Smooth muscle cell (in vitro differentiated cells): ENCODE results near the gene OTP. TPM values are rescaled to one million over a fixed set of nuclear protein-coding genes. Genes with fewer than 3 reads are reported as not detected.

Experiments used
- DNase-seq: peaks from one replicate; lab custom pipeline; 2025; ENCODE audit not compliant: unreplicated experiment; lab: John Stamatoyannopoulos, UW
- H2AFZ ChIP-seq: fragments of 200-600 bp; sonication (generic); 2 replicates; pipeline ENCODE4 v1.6.0; 2016; ENCODE audit warnings: antibody characterized with exemption, low read depth, mild to moderate bottlenecking
- H3F3A ChIP-seq: fragments of 200-600 bp; sonication (generic); 2 replicates; pipeline ENCODE4 v1.6.0; 2017; ENCODE audit warnings: antibody characterized with exemption, low read depth
- H3K27ac ChIP-seq: fragments of 200-600 bp; sonication (generic); 2 replicates; pipeline ENCODE4 v1.5.1; 2016; ENCODE audit warnings: low read depth, mild to moderate bottlenecking
- H3K27me3 ChIP-seq: fragments of 200-600 bp; sonication (generic); 2 replicates; pipeline ENCODE4 v1.6.1; 2016; ENCODE audit warnings: low read depth, mild to moderate bottlenecking
- H3K36me3 ChIP-seq: fragments of 200-600 bp; sonication (generic); 2 replicates; pipeline ENCODE4 v1.5.1; 2016; ENCODE audit warnings: low read depth
- H3K4me1 ChIP-seq: fragments of 200-600 bp; sonication (generic); 2 replicates; pipeline ENCODE4 v1.5.1; 2016; ENCODE audit warnings: low read depth
- H3K4me2 ChIP-seq: fragments of 200-600 bp; sonication (generic); 2 replicates; pipeline ENCODE4 v1.6.0; 2016; ENCODE audit warnings: mild to moderate bottlenecking
- H3K4me3 ChIP-seq: fragments of 200-600 bp; sonication (generic); 2 replicates; pipeline ENCODE4 v1.5.1; 2016; ENCODE audit warnings: mild to moderate bottlenecking
- H3K79me2 ChIP-seq: fragments of 200-600 bp; sonication (generic); 2 replicates; pipeline ENCODE4 v1.6.0; 2016; ENCODE audit warnings: low read depth, mild to moderate bottlenecking
- H3K9ac ChIP-seq: fragments of 200-600 bp; sonication (generic); 2 replicates; pipeline ENCODE4 v1.6.0; 2016; ENCODE audit warnings: low read depth
- H3K9me3 ChIP-seq: fragments of 200-600 bp; sonication (generic); replicated peaks from 2 replicates; pipeline ENCODE4 v1.5.1; 2016; ENCODE audit warnings: low read depth
- H4K20me1 ChIP-seq: fragments of 200-600 bp; sonication (generic); 2 replicates; pipeline ENCODE4 v1.6.0; 2016; ENCODE audit warnings: low read depth
- CTCF ChIP-seq: fragments of 200-600 bp; sonication (generic); IDR thresholded peaks from 2 replicates; pipeline ENCODE4 v1.5.1; 2017; ENCODE audit warnings: borderline replicate concordance, mild to moderate bottlenecking, antibody characterized with exemption; ENCODE audit not compliant: insufficient read depth, poor library complexity, severe bottlenecking
- WGBS: methylation state at CpG from one replicate; pipeline ENCODE4 v1.1.7; 2016; ENCODE audit warnings: low lambda C conversion rate; 5-methylcytosine and 5-hydroxymethylcytosine counted together
- polyA plus RNA-seq: library from polyadenylated mRNA; unstranded; fragments of >200 nt; fragmentation: Nextera tagmentation; extraction: Ambion mirVana; gene quantifications from 2 replicates; pipeline ENCODE4 v1.2.1, GENCODE V29; 2016
- total RNA-seq: library from RNA; depleted of rRNA; stranded (reverse); fragments of >200 nt; gene quantifications from 2 replicates; pipeline ENCODE4 v1.2.3, GENCODE V29; 2014

OTP gene
- total and polyA plus RNA-seq, 2 experiments from 2014 or later = not detected

DNA sequence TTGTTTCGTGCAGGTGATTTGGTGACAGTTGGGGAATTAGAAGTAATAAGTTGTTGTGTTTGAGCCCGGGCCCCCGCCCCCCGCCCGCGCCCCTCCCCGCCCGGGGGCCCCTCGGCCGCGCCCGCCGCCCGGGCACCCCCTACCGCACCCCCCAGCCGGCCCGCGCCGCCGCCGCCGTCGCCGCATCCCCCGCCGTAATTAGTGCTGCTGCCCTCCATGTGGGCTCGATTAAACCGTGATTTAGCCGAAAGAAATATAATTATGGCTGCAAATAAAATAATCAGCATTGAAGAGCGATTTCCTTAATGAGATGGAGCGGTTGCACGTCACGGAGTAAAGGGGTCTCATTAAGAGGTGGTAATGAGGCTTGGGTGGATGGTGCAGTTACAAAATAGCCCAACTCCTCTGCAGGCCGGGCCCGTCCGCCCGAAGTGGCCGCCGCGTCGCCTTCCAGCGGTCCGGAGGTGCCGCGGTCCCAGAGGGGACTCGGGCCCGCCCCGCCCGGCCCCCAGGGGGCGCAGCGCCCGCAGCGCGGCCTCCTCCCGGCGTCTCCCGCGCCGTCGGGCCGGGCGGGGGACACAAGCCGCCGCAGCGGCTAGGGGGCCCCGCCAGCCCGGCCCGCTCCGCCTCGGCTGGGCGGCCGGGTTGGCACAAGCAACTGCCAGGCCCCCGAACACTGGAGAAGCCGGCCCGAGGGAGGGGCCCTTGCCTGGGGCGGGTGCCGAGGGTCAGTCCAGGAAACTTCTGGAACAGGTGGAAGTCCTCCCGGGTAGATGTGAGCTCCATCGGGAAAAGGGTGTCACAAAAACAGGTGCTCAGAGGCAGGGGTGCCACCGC is 6.9 kb upstream of the OTP start:
- H3K9me3 ChIP-seq = no peaks in the 10 kb centered on the region
- H3K27ac ChIP-seq = no peak overlapping the region
- H3K27me3 ChIP-seq = peaks cover 100% of the 10 kb centered on the region
- peaks cover 23% of the 10 kb centered on the region for H3K4me1 ChIP-seq
- H3K4me2 ChIP-seq = peak overlapping the region; percentile 91
- H3F3A ChIP-seq = no peaks in the 10 kb centered on the region
- DNase-seq = no peak
- H3K4me3 ChIP-seq = peak overlapping the region; percentile 46
- H2AFZ ChIP-seq = no peak overlapping the region
- no peak overlapping the region for H3K9ac ChIP-seq
- 1% methylated on average over 54 of the region's 80 CpGs for WGBS
- no peaks in the 10 kb centered on the region for H3K36me3 ChIP-seq
- no peaks in the 10 kb centered on the region for H3K79me2 ChIP-seq
- TF ChIP-seq CTCF = peak; percentile 59
- H4K20me1 ChIP-seq = no peaks in the 10 kb centered on the region

DNA sequence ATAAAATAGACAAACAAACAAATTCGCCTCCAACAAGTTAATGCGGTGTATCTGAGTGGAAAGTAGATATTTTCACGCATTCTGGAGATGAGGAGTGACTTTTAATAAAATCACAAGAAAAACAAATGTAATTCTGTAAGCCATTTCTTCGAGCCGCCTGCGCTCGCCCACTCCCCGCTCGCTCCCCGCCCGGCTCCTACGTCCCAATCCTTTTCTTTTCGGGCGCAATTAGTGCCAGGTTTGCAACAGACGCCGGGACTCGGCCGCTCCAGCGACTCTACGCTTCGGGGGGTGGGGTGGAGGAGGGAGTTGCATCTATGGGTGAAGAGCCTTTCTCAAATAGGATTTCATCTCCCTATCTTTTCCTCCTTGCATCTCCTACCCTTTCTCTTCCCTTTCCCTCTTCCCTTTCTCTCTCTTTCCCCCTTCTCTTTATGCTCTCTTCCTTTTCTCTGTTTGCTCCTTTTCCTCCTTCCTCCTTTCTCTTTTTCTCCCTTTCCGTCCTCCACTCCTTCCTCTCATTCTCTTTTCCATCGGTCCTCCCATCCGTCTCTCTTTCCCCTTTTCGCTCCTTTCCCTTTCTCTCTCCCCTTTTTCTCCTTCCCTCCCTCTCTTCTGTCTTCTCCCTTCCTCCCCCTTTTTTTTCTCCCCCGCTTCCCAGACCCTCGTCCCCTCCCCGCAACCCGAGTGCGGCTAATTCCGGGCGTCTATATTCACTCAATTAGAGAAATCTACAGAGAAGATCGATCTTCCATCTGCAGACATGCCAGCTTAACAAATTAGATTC is 6.1 kb upstream of the OTP start:
- Histone ChIP-seq H2AFZ (no peak overlapping the region), H3K79me2 (no peaks in the 10 kb centered on the region), H3K9me3 (no peaks in the 10 kb centered on the region), H3K4me1 (peaks cover 23% of the 10 kb centered on the region), H3F3A (no peaks in the 10 kb centered on the region), H4K20me1 (no peaks in the 10 kb centered on the region), H3K36me3 (no peaks in the 10 kb centered on the region), H3K4me2 (peak overlapping the region; percentile 91), H3K27ac (no peak overlapping the region), H3K27me3 (peaks cover 100% of the 10 kb centered on the region), H3K4me3 (peak overlapping the region; percentile 29), H3K9ac (no peak overlapping the region)
- no peak for TF ChIP-seq CTCF
- 3% methylated on average over 33 of the region's 33 CpGs for WGBS
- DNase-seq = no peak

GRCh38 chr5:77643654-77644370 is 5.3 kb upstream of the OTP start:
- peaks cover 100% of the 10 kb centered on the region for H3K27me3 ChIP-seq
- TF ChIP-seq CTCF = no peak
- H3K36me3 ChIP-seq = no peaks in the 10 kb centered on the region
- DNase-seq = no peak
- H3F3A ChIP-seq = no peaks in the 10 kb centered on the region
- WGBS = 4% methylated on average over 28 of the region's 28 CpGs
- peak overlapping the region; percentile 91 for H3K4me2 ChIP-seq
- H4K20me1 ChIP-seq = no peaks in the 10 kb centered on the region
- no peak overlapping the region for H2AFZ ChIP-seq
- no peak overlapping the region for H3K27ac ChIP-seq
- H3K79me2 ChIP-seq = no peaks in the 10 kb centered on the region
- peaks cover 29% of the 10 kb centered on the region for H3K4me1 ChIP-seq
- no peak overlapping the region for H3K9ac ChIP-seq
- no peaks in the 10 kb centered on the region for H3K9me3 ChIP-seq
- H3K4me3 ChIP-seq = peak overlapping the region; percentile 4
